ENCODE data around the gene BCL2L2.

- TF ChIP-seq FOS (IDR thresholded peaks at IDR 0.05; ENCODE audit: extremely low read depth, insufficient read length) = no peak
- no peak for TF ChIP-seq MEIS2 (IDR thresholded peaks at IDR 0.05; ENCODE audit: partially characterized antibody)
- no peak for TF ChIP-seq GABPA (tag; conservative IDR thresholded peaks at IDR 0.05; ENCODE audit: low read depth)
- TF ChIP-seq EZH2 (IDR thresholded peaks at IDR 0.05; ENCODE audit: borderline replicate concordance, low read depth, low read length) = no peak
Measured at GRCh38 chr14:23355871-23356435, 49.3 kb downstream of the BCL2L2 start.

Data from K562 (cell line).